Fibroblast of skin of back (primary cell): ENCODE measurements around the gene PKP3.

Experiments
- DNase-seq: peaks from one replicate; pipeline ENCODE4 v3.0.0-alpha.2; 2013

The PKP3 gene

DNA sequence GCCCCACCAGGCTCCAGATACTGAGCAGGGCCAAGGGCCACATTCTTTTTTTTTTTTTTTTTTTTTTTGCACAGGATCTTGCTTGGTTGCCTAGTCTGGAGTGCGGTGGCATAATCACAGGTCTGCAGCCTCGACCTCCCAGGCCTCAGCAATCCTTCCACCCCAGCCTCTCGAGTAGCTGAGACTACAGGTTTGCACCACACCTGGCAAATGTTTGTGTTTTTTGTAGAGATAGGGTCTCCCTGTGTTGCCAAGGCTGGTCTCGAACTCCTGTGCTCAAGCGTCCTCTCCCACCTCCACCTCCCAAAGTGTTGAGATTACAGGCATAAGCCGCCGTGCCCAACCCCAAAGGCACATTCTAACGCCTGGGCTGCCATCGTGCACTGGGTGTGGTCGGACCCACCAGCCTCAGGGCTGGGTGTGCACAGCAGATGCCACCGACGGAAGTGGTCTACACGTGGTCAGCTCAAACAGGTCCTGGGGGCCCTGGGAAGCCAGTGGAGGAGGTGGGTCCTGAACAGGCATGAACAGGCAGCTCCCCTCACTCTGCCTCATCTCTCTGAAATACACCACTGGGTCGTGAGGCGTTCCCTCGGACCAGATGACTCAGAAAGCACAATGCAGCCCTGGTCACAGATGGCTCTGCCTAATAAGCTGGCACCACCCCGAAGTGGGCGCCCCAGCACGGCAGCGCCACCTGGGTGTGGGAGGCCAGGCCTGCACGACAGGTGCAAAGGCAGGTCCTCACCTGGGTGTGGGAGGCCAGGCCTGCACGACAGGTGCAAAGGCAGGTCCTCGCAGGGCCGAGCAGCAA, 29.9 kb upstream of the PKP3 start:
- DNase-seq: peak; percentile 50

DNA sequence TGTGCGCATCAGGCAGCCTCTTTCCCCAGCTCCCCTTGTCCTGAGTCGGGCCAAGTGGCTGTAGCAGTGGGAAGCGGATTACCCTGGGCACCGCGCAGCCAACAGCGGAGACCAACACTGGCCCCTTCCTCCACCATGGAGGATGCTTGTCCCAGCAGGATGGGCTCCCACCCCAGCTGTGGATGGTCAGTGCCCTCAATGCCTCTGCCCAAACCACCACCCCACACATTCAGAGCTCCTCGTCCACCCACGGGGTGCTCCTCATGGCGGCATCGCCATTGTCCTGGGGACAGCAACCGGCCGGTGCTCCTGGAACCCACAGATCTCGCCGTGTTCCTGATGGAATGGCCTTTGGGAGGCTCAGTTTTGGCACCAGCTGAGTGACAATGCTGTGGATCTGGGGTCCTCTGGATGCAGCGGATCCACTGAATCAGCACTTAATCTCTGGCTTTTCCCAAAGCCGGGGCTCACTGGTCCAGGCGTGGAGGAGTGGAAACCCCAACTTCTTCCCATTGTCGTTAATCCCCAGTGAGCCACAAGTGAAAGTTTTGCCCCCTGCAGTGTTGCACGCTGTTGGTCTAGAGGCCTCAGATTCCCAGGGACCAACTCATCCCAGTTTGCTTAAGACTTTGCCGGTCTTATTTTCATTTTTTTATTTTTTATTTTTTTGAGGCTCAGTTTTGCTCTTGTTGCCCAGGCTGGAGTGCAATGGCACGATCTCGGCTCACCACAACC, 28.9 kb upstream of the PKP3 start:
- DNase-seq: peak; percentile 40

DNA sequence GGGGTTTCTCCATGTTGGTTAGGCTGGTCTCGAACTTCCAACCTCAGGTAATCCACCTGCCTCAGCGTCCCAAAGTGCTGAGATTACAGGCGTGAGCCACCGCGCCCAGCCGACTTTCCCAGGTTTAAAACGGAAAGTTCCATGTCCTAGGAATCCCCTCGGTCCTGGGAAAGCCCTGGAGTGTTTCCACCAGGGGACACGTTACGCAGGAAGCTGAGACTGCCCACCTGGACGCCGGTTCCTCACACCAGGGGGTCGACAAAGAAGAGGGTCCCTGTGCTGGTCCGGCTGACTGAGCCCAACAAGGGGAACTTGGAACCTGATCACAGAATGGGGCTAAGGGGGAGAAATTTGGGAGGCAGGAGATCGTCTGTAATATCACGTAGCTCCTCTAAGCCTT, 28.2 kb upstream of the PKP3 start:
- no peak for DNase-seq

DNA sequence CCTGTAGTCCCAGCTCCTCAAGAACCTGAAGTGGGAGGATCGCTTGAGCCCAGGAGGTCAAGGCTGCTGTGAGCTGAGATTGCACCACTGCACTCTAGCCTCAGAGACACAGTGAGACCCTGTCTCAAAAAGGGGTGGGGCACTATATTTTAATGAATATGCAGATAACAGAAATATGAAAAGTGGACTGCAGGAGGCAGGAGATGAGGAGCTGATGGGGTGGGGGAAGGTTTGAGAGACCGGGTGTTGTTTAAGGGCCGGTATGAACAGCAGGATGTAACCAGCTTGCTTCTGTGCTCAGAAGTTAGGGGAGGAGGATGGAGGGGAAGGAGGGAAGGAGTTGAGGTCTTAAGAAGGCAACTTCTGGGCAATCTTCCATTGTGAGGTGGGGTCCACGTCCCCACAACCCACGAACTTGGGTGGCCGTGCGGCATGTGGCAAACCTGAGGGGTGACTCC, 26.0 kb upstream of the PKP3 start:
- DNase-seq: no peak

DNA sequence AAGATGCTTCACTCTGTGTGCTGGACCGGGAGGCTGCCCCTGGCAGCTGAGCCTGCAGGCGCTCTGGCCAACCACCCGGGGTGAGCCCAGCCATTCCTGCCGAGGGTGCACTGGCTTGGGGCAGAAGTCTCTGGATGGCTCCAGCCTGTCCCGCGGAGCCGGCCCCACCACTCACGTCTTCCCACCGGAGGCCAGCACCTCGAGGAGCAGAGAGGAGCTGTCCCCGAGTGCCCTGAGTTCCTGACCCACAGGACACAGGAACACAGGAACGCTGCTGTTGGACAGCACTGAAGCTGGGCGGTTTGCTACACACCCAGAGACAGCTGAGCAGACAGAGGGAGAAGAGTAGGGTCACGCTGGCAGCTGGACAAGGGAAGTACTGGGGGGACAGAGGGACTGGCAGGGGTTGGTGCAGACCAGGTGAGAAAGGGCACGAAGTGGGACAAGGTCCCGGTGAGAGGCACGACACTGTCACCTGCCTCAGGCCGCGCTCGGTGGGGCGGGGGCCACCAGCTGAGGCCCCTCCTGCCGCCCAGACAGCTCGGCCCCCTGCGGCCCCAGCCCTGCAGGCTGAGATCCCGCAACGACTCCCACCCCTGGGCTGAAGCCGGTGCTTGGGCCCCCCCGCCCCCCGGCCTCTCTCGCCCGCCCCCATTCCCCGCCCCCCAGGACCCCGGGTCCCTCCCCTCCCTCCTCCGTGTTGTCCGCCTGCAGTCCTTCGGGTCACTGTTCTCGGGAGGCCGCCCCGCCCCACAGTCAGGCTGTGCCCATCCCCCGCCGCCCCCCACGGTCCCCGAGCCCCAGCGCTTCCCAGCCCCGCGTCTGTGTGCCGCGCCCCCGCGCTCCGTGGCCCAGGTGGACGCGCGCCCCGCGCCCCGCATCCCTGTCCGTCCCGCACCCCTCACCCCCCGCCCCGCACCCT, 25.3 kb upstream of the PKP3 start:
- no peak for DNase-seq

DNA sequence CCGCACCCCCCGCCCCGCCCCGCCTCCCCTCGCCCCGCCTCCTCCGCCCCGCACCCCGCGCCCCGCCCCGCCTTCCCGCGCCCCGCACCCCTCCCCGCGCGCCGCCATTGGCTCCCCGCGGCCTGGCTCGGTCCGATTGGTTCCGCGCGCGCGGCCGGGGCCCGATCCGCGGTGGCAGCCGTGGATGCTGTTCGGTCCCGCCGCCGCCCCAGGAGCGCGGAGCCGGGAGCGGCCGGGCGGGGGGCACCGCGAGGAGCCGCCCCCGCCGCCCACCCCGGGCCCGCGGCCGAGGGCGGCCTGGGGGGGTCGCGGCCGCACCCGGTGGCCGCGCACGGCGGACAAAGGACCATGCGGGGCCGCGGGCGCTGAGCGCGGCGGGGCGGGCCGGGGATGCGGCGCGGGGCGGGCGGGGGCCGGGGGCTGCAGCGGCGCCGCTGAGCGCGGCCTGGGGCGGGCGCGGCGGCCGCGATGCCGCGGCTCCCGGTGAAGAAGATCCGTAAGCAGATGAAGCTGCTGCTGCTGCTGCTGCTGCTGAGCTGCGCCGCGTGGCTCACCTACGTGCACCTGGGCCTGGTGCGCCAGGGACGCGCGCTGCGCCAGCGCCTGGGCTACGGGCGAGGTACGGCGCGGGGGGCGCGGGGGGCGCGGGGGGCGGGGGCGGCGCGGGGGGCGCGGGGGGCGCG, 24.5 kb upstream of the PKP3 start, which contains the start of gene B4GALNT4:
Gene B4GALNT4 (plus strand): TSS at position 164 of the 683 bp plus-strand sequence. CDS start 305 bp downstream, at position 469.
- peak; percentile 35 for DNase-seq

DNA sequence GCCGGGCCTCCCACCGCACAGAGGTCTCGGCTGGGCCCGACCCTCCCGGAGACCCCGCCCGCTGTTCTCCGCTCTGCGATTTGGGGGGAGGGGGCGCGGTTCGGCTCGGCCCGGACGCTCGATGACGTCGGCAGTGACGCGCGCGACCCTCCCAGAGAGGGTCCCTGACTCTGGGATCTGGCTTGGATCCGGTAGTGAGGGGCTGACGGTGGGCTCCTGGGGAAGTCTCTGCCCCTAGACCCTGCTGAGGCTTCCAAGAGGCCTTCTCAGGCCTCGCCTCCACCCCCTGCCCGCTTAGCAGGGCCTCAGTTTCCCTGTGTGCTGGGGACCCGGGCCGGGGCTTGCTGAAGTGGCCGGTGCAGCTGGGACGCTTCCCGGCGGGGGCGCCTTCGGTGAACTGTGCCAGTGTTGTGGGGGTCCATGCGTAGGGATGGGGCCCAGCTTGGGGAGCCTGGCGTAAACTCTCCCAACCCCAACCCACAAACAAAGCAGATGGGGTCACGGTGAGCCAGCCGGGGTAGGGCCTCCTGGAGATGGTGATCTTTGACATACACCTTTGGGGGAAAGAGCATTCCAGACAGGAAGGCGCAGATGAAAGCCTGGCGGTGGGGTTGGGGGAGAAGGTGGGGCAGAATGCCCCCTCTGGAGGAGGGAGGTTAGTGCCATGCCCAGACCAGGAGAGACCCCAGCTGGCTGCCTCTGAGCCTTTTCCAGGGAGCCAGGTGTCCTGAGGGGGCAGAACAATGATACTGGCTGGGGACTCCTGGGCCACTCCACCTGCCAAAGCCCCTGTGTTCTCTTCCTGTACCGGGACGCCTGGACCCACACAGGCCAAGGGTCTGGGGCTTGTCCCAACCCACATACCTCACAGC, 23.7 kb upstream of the PKP3 start:
- no peak for DNase-seq

DNA sequence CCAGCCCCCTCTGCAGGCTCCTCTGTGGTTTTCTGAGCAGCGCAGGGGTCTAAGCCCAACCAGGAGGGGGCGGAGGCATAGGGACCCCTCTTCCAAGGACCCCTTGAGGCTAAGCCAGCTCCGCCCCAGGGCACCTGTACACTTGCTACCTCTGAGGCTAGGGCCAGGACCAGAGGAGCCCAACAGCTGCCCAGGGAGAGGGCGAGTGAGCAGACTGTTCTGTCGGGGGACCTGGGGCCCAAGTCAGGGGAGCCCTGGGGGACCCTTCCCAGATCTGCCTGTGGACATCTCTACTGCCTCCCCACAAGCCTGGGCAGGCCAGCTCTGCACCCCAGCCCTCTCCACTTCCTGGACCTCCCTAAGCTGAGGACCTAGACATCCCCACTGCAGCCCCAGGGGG, 23.0 kb upstream of the PKP3 start:
- DNase-seq: no peak

DNA sequence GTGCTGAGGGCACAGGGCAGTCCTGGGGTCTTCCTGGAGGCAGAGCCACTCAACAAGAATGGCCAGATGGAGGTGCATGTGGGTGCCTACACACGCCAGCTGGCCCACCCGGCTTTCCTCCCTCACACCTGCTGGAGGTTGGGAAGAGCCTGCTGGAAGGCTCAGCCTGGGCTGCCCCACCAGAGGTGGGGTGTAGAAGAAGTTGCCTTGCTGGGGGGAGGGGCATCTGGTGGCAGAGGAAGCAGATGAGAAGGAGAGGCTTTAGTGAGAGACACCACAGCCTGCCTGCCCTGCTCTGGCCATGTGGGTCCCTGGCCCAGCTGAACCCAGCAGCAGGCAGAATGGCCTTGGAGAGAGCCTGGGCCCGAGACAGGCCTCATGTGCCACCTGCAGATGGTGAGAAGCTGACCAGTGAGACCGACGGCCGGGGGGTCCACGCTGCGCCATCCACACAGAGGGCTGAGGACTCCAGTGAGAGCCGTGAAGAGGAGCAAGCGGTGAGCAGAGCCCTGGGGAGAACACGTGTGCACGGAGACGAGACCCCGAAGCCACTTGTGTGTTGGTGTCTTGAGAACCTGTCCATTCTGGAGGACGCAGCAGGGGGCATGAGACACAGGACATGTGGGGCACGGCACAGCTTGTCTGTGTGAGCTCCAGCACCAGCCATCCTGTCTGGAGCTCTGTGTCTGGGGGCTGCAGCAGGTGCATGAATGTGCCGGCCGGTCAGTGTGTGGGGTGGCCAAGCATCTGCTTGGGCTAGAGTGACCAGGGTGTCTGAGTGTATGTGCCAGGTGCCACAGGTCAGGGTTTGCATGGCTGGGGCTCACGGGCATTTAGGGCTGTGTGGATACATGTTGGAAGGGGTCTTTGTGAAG, 22.1 kb upstream of the PKP3 start:
- DNase-seq: no peak

DNA sequence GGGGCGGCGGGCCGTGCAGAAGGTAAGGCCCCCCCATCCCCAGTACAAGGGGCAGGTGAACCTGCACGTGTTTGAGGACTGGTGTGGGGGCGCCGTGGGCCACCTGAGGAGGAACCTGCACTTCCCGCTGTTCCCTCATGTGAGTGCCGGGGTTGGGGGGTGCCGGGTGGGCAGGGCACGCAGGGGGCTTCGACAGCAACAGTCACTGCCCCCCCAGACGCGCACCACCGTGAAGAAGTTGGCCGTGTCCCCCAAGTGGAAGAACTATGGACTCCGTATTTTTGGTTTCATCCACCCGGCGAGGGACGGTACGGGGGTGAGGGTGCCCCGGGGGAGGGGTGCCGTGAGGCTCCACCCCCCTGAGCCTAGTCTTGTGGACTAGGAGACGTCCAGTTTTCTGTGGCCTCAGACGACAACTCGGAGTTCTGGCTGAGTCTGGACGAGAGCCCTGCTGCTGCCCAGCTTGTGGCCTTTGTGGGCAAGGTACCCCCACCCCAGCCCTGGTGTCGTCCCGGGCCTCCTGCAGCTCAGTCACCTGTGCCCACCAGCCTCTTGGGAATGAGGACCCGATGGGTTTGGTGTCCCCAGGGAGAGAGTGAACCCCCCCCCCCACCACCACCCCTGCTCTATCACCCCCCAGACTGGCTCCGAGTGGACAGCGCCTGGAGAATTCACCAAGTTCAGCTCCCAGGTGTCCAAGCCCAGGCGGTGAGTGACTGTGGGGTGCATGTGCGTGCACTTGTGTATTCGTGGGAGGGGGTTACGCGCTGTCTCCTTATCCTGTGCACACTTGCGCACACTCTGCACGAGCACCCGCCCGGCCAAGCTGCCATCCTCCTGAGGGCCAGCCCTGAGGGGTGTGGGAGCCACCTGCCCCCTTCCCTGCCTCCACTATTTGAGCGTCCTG, 20.9 kb upstream of the PKP3 start:
- no peak for DNase-seq

DNA sequence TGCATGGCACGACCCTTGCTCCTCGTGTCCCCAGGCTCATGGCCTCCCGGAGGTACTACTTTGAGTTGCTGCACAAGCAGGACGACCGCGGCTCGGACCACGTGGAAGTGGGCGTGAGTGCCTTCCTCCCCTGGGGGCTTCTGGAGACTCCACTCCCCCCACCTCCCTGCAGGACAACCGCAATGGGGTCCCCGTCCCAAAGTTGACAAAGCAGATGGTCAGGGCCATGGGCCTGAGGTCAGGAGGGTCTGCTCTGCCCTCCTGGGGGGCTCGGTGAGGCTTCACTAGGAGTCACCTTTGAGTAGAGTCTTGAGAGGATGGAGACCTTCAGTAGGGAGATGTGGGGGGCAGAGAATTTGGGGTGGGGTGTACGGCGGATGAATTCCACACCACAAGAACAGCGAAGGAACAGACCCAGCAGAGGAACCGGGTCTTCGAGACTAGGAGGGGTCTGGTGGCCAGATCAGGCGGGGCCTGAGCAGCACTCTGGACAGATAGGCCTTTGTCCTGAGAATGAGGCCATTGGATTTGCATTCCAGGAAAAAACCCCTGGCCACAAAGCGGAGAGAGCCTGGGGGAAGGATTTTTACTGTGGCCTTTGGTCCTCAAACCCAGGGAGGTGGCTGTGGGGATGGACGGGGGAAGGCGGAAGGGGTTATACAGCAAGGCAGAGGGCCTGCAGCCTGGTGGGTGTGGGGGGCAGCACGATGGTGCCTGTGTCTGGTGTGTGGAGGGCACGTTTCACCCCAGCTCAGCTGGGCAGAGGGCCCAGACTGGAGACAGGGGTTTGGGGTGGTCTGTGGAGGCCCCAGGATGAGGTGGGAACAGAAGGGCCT, 20.1 kb upstream of the PKP3 start:
- no peak for DNase-seq

DNA sequence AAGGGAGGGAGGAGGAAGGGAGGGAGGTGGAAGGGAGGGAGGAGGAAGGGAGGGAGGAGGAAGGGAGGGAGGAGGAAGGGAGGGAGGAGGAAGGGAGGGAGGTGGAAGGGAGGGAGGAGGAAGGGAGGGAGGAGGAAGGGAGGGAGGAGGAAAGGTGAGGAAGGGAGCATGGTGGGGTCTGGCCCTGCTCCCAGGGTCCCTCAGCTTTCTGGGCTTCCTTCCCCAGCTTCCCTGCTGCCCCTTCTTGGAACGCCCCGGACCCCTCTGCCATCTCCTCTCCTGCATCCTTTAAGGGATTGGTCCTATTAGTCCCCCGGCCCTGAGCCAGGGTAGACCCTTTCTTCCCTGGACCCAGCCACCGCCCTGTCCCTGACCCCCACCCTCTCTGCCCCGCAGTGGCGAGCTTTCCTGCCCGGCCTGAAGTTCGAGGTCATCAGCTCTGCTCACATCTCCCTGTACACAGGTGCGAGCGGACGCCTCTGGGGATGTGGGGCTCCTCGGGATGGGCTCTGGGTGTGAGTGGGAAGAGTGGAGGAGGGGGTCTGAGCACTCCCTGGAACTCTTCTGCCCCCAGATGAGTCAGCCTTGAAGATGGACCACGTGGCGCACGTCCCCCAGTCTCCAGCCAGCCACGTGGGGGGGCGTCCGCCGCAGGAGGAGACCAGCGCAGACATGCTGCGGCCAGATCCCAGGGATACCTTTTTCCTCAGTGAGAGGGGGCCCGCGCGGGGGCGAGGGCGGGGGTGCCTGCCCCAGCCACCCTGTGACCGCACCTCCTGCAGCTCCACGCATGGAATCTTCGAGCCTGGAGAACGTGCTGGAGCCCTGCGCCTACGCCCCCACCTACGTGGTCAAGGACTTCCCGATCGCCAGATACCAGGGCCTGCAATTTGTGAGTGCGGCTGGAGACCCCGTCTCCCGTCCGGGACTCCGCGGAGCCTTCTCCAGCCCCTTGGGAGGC, 18.7 kb upstream of the PKP3 start:
- DNase-seq: no peak

DNA sequence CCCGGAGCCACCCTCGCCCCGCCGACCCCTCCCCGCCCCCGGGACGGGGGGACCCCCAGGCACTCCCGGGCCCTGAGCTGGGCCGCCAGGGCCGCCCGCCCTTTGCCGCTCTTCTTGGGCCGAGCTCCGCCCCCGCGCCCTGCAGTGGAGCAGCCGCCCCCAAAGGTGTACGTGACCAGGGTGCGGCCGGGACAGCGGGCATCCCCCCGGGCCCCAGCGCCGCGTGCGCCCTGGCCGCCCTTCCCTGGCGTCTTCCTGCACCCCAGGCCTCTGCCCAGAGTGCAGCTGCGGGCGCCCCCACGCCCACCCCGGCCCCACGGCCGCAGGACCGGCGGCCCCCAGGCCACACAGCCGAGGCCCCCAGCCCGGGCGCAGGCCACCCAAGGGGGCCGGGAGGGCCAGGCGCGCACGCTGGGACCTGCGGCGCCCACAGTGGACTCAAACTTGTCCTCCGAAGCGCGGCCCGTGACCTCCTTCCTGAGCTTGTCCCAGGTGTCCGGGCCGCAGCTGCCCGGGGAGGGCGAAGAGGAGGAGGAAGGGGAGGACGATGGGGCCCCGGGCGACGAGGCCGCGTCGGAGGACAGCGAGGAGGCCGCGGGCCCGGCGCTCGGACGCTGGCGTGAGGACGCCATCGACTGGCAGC, 17.4 kb upstream of the PKP3 start:
- DNase-seq: no peak

DNA sequence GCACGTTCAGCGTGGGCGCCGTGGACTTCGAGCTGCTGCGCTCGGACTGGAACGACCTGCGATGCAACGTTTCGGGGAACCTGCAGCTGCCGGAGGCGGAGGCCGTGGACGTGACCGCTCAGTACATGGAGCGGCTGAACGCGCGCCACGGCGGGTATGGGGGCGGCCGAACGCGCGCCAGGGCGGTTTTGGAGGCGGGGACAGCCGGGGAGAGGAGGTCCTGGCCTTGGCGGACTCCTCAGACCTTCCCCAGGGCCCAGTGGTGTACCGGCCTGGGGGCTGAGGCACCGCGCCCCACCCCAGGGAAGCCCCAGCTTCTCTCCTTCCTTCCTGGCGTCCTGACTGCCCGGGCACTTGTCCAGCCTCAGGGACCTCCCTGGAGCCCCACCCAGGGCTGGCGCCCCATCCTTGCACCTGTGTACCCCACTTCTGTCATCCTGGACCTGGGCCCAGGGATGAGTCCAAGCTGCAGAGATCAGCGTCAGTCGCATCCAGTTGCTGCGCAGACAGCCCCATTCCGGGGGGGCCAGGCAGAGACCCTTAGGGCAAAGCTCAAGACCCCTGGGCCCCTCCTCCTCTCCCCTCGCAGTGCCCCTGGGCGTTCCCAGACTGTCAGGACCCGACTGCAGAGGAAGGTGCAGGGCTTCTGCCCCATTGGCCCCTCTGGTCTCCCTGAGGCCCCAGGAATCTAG, 16.7 kb upstream of the PKP3 start:
- no peak for DNase-seq

DNA sequence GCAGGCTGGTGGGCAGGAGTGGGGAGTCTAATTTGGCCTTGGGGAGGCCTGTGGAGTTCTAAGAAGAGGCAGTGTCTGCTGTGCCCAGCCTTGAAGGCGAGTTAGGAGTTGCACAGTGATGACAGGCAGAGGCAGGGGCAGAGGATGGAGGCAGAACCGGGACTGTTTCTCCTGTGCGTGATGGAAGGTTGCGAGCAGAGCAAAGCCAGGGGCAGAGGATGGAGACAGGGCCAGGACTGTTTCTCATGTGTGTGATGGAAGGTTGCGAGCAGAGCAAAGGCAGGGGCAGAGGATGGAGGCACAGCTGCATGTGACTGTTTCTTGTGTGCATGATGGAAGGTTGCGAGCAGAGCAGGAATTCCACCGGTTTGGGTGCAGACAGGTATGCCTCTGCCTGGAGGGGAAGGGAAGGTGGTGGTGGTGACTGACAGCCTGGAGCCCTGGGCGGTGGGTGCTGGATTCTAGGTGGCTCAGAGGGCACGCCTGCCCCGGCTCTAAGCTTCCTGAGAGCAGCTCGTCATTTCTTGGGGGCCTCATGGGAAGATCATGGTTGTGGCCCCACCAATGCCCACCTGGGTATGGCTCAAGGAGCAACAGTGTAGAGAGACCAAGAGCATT, 16.0 kb upstream of the PKP3 start:
- no peak for DNase-seq
